GM23338 (cell line): ENCODE results near the gene FREM3.

ENCODE experiments used
- CREB1 ChIP-seq: fragments of 250-450 bp; sonication (Bioruptor Pico); IDR thresholded peaks from 2 replicates; pipeline ENCODE4 v1.5.0; 2020; ENCODE audit warnings: low read depth, mild to moderate bottlenecking, moderate library complexity
- TF ChIP-seq, protein P1 (sequence below), 2 experiments: fragments of 200-600 bp in 1 of 2; sonication (generic) in 1 of 2; conservative IDR thresholded peaks; 2 replicates each; pipeline versions ENCODE4 v1.5.1 to v1.6.1; 2016 to 2017; ENCODE audit warnings: antibody characterized with exemption in 2 of 2, low read depth in 2 of 2, mild to moderate bottlenecking in 2 of 2, moderate library complexity in 1 of 2

DNA sequence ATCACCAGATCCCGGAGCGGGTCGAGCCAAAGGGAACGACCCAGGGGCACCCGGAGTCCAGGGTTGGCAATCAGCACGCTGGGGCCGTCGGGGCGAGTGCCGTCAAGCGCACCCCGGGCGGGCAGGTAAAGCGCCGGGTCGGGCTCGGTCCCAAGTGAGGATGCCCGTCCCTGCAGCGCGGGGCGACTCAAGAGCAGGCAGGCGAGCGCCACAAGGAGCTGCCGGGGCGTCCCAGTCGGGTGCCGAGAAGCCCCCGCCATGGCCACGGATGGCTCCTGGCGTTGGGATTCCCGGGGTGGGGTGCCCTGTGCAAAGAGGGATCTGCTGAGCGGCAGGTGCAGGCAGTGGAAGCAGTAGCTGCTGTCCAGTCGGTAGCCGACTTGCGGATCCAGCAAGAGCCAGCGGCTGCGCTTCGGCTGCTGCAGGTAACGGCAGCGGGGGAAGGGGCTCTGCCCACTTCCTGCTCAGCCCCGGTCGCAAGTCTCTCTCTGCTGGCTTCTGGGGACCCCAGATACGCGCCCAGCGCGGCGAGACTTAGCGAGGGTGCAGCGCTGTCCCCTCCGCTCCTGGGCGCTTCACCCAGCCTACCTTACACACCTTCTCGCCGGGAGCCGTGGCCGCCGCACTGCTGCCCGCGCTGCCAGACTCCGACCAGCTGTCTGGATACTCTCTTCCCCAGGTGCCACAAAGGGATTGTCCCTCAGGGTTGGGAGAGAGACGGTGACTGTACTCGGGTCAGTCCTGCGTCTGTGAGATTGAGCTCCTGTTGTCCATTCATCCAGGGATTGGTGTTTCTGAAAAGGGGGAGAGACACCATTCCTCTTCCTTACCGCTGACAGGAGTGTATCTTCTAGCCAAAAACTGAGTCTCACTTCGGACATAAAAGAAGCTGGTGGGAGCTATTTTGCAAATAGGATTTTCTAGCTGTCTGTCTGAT is at the start of gene FREM3:
- TF ChIP-seq, protein P1, sequence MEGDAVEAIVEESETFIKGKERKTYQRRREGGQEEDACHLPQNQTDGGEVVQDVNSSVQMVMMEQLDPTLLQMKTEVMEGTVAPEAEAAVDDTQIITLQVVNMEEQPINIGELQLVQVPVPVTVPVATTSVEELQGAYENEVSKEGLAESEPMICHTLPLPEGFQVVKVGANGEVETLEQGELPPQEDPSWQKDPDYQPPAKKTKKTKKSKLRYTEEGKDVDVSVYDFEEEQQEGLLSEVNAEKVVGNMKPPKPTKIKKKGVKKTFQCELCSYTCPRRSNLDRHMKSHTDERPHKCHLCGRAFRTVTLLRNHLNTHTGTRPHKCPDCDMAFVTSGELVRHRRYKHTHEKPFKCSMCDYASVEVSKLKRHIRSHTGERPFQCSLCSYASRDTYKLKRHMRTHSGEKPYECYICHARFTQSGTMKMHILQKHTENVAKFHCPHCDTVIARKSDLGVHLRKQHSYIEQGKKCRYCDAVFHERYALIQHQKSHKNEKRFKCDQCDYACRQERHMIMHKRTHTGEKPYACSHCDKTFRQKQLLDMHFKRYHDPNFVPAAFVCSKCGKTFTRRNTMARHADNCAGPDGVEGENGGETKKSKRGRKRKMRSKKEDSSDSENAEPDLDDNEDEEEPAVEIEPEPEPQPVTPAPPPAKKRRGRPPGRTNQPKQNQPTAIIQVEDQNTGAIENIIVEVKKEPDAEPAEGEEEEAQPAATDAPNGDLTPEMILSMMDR (conservative IDR thresholded peaks at IDR 0.05; ENCODE audit: low read depth in 2 of 2): no peak
- no peak for TF ChIP-seq CREB1 (CRISPR knock-in tag)
